22Rv1 (cell line): ENCODE measurements around the gene CLCF1.

Experiments
- ZFX ChIP-seq: fragments of 450-650 bp; IDR thresholded peaks from 2 replicates; pipeline ENCODE4 v1.6.1; 2017; ENCODE audit warnings: antibody characterized with exemption, borderline replicate concordance
- TF ChIP-seq, protein P1 (sequence below): fragments of 450-650 bp; IDR thresholded peaks from 2 replicates; pipeline ENCODE4 v1.5.1; 2017; ENCODE audit warnings: mild to moderate bottlenecking

DNA sequence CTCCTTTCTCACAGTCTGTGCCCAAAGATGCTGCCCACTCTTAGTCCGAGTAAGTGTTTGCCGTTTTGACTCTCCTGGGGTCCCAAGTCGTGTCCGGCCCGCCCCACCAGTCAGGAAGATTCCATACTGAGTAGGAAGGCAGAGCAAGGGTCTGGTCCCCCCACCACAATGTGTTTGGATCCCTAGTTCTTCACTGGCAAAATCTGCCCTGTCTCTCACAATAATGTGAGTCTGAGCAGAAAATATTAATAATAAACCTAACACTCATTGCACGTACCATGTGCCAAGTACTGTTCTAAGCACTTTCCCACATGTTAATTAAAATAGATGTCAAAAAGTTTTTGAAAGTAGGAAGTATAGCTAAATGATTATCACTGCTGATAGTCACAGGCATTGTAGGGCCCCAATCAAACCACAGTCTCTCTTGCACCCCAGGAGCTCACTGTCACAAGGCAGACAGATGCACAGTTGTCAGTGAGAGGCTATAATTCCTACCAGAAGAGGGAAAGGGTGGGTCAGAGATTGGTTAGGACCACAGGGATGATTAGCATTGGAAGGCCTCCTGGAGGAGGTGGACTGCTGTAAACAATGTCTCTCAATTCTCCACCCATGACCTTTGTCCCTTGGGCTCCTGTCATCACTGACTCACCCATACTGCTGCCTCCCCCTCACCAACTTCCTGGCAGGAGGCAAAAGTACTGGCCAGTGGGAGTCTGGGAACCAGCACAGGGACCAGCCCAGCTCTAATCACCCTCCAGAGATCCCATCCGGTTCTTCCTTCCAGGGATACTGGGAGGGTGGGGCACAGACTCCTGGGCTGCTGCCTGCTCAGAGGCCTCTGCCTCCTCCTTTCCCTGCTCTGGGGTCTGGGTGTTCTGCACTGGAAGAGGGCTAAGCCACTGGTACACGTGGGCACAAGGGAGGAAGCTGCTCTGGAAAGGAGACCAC lies 19.0 kb downstream of the CLCF1 start:
- TF ChIP-seq, protein P1, sequence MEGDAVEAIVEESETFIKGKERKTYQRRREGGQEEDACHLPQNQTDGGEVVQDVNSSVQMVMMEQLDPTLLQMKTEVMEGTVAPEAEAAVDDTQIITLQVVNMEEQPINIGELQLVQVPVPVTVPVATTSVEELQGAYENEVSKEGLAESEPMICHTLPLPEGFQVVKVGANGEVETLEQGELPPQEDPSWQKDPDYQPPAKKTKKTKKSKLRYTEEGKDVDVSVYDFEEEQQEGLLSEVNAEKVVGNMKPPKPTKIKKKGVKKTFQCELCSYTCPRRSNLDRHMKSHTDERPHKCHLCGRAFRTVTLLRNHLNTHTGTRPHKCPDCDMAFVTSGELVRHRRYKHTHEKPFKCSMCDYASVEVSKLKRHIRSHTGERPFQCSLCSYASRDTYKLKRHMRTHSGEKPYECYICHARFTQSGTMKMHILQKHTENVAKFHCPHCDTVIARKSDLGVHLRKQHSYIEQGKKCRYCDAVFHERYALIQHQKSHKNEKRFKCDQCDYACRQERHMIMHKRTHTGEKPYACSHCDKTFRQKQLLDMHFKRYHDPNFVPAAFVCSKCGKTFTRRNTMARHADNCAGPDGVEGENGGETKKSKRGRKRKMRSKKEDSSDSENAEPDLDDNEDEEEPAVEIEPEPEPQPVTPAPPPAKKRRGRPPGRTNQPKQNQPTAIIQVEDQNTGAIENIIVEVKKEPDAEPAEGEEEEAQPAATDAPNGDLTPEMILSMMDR: no peak
- TF ChIP-seq ZFX: no peak
